ENCODE measurements around the gene KRTAP4-2. TPM values are rescaled to one million over a fixed set of nuclear protein-coding genes. Genes with fewer than 3 reads are reported as not detected.
"Not testable (repeated sequence)": the region's sequence is repeated elsewhere in the genome, so short reads cannot be mapped to it uniquely, and the experiment has no call there.

The KRTAP4-2 gene
- total RNA-seq, 5 donors from 2014 or later (not counting 1 experiment from before 2014, with no cell fraction given) = not detected

DNA sequence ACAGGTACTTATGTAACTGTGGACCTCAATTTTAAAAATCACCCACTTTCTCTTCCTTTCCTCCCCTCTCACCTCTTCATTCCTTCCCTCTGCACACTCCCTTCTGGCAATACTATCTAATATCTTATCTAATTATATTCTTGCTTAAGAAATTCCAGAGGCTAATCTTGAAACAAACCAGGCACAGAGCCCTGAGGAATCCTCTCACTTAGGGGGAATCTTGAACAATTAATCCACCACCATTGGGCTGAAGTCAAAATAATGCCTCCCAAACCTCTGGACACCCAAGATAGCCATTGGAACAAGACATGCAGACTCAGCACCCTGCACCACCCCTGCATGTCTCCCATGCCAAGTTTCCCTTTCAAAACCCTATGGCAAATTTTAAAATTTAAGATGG, 36.7 kb downstream of the KRTAP4-2 start:
- Mint-ChIP-seq H3K4me1 (no peaks in the 10 kb centered on the region), H3K27ac (no peak overlapping the region), H3K9me3 (peaks cover 27 to 34% (median 28%) of the 10 kb centered on the region in 3 donors), H3K36me3 (peaks cover 12% of the 10 kb centered on the region), H3K4me3 (no peak overlapping the region), H3K27me3 (peaks cover 0 to 3% of the 10 kb centered on the region in 2 donors)
- ChIA-PET POLR2A (no interaction called here), CTCF (interaction anchor here in 1 of 2 donors (0.6 kb wide), 1 partner anchor 608 kb away, joined by 4 read pairs; no protein-coding TSS in a partner anchor)
- peaks cover 0 to 4% of the 10 kb centered on the region in 2 experiments for H3K27me3 ChIP-seq (replicated peaks in 1 of 2; ENCODE audit: control insufficient read depth in 2 of 2, extremely low read depth in 1 of 2, insufficient read depth in 2 of 2, low read length in 1 of 2)
- ATAC-seq (replicated peaks in 1 of 4) (no peak), DNase-seq (no peak)
- H3K36me3 ChIP-seq (ENCODE audit: control insufficient read depth in 2 of 2, extremely low read depth in 1 of 2, insufficient read depth in 1 of 2, low read length in 1 of 2) = no peaks in the 10 kb centered on the region
- no peaks in the 10 kb centered on the region for H3K9me3 ChIP-seq
- H3K27ac ChIP-seq (ENCODE audit: low read length) = no peak overlapping the region
- H3K4me1 ChIP-seq (ENCODE audit: control insufficient read depth in 1 of 2, extremely low read depth in 1 of 2, insufficient read depth in 2 of 2, low read length in 2 of 2) = no peaks in the 10 kb centered on the region
- H3K4me3 ChIP-seq (ENCODE audit: control insufficient read depth in 1 of 2, extremely low read depth in 1 of 2, low read length in 1 of 2) = no peak overlapping the region

- CTCF ChIA-PET = no interaction called here
Measured at GRCh38 chr17:41140360-41141131, 37.5 kb downstream of the KRTAP4-2 start, which contains the start of gene KRTAP4-6. Gene KRTAP4-6, minus strand, starts transcription at chr17:41140544. Its CDS starts 57 bp downstream, at chr17:41140487.

DNA sequence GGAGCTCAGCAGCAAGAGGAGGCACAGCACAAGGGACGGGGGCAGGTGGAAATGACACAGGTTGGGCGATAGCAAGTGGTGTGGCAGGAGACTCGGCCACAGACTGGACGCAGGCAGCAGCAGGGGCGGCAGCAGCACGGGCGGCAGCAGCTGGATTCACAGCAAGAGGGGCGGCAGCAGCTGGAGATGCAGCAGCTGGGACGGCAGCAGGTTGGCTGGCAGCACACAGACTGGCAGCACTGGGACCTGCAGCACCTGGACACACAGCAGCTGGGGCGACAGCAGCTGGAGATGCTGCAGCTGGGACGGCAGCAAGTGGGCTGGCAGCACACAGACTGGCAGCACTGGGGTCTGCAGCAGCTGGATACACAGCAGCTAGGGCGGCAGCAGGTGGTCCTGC, 38.2 kb downstream of the KRTAP4-2 start:
- peak overlapping the region in 1 of 2 donors; percentile 3 for H3K4me3 ChIP-seq (ENCODE audit: control insufficient read depth in 1 of 2, extremely low read depth in 1 of 2, low read length in 1 of 2)
- Mint-ChIP-seq H3K9me3 (peaks cover 27 to 34% (median 28%) of the 10 kb centered on the region in 3 donors), H3K36me3 (peaks cover 12% of the 10 kb centered on the region)
- H3K4me3 Mint-ChIP-seq; H3K27ac ChIP-seq (ENCODE audit: low read length); POLR2A ChIA-PET; H3K9me3 ChIP-seq; H3K27me3 Mint-ChIP-seq; DNase-seq; CTCF ChIA-PET; H3K4me1 ChIP-seq (ENCODE audit: control insufficient read depth in 1 of 2, extremely low read depth in 1 of 2, insufficient read depth in 2 of 2, low read length in 2 of 2); H3K36me3 ChIP-seq (ENCODE audit: control insufficient read depth in 2 of 2, extremely low read depth in 1 of 2, insufficient read depth in 1 of 2, low read length in 1 of 2); H3K27me3 ChIP-seq (replicated peaks in 1 of 2; ENCODE audit: control insufficient read depth in 2 of 2, extremely low read depth in 1 of 2, insufficient read depth in 2 of 2, low read length in 1 of 2); H3K27ac Mint-ChIP-seq; ATAC-seq (replicated peaks in 1 of 4); H3K4me1 Mint-ChIP-seq: not testable (repeated sequence)
- WGBS (ENCODE audit: insufficient coverage) = 87% methylated on average over 12 of the region's 12 CpGs

More at GRCh38 chr17:41140360-41141131, 37.5 kb downstream of the KRTAP4-2 start, which contains the start of gene KRTAP4-6:
- no peaks in the 10 kb centered on the region for H3K9me3 ChIP-seq
- H3K36me3 Mint-ChIP-seq = peaks cover 12% of the 10 kb centered on the region
- H3K27me3 Mint-ChIP-seq = peaks cover 0 to 3% of the 10 kb centered on the region in 2 donors
- no peak within 1 kb of the TSS for H3K27ac Mint-ChIP-seq
- H3K9me3 Mint-ChIP-seq = peaks cover 27 to 34% (median 28%) of the 10 kb centered on the region in 3 donors
- WGBS (ENCODE audit: insufficient coverage) = 74% methylated on average over 2 of the region's 6 CpGs
- no peaks in the 10 kb centered on the region for H3K4me1 ChIP-seq (ENCODE audit: control insufficient read depth in 1 of 2, extremely low read depth in 1 of 2, insufficient read depth in 2 of 2, low read length in 2 of 2)
- no peaks in the 10 kb centered on the region for H3K4me1 Mint-ChIP-seq
- ATAC-seq (replicated peaks in 1 of 4) (no peak), DNase-seq (no peak)
- H3K4me3 ChIP-seq (ENCODE audit: control insufficient read depth in 1 of 2, extremely low read depth in 1 of 2, low read length in 1 of 2) = peak within 1 kb of the TSS in 1 of 2 donors; percentile 3
- H3K36me3 ChIP-seq (ENCODE audit: control insufficient read depth in 2 of 2, extremely low read depth in 1 of 2, insufficient read depth in 1 of 2, low read length in 1 of 2) = no peaks in the 10 kb centered on the region
- H3K4me3 Mint-ChIP-seq = no peak within 1 kb of the TSS
- H3K27me3 ChIP-seq (replicated peaks in 1 of 2; ENCODE audit: control insufficient read depth in 2 of 2, extremely low read depth in 1 of 2, insufficient read depth in 2 of 2, low read length in 1 of 2) = peaks cover 0 to 4% of the 10 kb centered on the region in 2 experiments
- POLR2A ChIA-PET = no interaction called here
- H3K27ac ChIP-seq (ENCODE audit: low read length) = no peak within 1 kb of the TSS

DNA sequence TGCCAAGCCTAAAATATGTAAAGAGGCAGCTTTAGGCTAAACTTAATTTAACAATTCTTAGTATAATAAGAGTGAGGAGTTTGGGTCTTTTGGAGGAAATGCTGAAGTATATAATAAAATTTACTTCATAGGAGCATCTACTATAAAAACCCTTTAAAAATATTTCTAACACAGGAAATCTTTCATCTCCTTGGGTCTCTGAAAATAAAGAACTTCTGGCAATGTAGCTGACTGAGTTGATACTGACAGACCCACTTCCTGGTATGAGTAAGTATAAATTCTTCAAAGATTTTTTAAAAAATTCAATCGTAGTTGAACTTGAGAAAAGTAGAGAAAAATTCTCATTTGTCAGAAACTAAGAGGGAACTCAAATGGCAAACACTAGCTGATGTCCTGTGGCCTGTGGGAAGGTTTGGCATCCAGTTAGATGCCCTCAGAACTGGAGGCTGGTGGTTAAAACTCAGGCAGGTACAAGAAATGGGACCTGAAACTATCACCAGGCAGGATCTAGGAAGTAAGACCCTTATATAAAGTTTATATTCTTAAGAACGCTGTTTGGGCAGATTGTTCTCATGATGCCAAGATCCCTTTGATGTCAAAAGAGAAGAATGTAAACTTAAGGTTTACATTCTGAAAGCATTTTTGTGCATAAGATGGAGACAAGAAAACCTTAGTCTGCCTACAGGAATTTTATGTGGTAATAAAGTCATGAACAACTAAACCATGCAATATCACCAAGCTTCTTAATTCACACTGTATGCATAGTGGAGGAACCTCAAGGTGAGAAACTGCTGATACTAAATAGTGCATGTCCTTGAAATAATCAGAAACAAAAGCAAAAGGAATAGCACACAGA, 43.9 kb downstream of the KRTAP4-2 start:
- no peaks in the 10 kb centered on the region for H3K27me3 Mint-ChIP-seq
- peak in 1 of 35 experiments; percentile 21 for DNase-seq
- no CpG with 5 or more reads among the region's 2 CpGs for WGBS (ENCODE audit: insufficient coverage)
- peak overlapping the region in 1 of 3 donors; percentile 45 for H3K4me3 Mint-ChIP-seq
- Histone ChIP-seq H3K27me3 (replicated peaks in 1 of 2; ENCODE audit: control insufficient read depth in 2 of 2, extremely low read depth in 1 of 2, insufficient read depth in 2 of 2, low read length in 1 of 2) (no peaks in the 10 kb centered on the region), H3K4me3 (ENCODE audit: control insufficient read depth in 1 of 2, extremely low read depth in 1 of 2, low read length in 1 of 2) (no peak overlapping the region), H3K36me3 (ENCODE audit: control insufficient read depth in 2 of 2, extremely low read depth in 1 of 2, insufficient read depth in 1 of 2, low read length in 1 of 2) (no peaks in the 10 kb centered on the region), H3K4me1 (ENCODE audit: control insufficient read depth in 1 of 2, extremely low read depth in 1 of 2, insufficient read depth in 2 of 2, low read length in 2 of 2) (peaks cover 5 to 14% of the 10 kb centered on the region in 2 experiments), H3K9me3 (no peaks in the 10 kb centered on the region), H3K27ac (ENCODE audit: low read length) (peak overlapping the region; percentile 40)
- peaks cover 4 to 6% (median 5%) of the 10 kb centered on the region in 3 donors for H3K9me3 Mint-ChIP-seq
- H3K4me1 Mint-ChIP-seq = peaks cover 3 to 46% (median 25%) of the 10 kb centered on the region in 3 donors
- CTCF ChIA-PET = interaction anchor here in 1 of 2 donors (1.0 kb wide), 1 partner anchor 10 kb away, joined by 3 read pairs; the partner anchor contains the start of gene KRTAP4-12
- ATAC-seq (replicated peaks in 1 of 4) = peak in 2 of 4 experiments; percentile 58 to 79
- H3K27ac Mint-ChIP-seq = peak overlapping the region; percentile 54 to 69
- POLR2A ChIA-PET = interaction anchor here in 1 of 2 donors (1.0 kb wide), 1 partner anchor 554 kb away, joined by 3 read pairs; no protein-coding TSS in a partner anchor
- peaks cover 3% of the 10 kb centered on the region for H3K36me3 Mint-ChIP-seq

DNA sequence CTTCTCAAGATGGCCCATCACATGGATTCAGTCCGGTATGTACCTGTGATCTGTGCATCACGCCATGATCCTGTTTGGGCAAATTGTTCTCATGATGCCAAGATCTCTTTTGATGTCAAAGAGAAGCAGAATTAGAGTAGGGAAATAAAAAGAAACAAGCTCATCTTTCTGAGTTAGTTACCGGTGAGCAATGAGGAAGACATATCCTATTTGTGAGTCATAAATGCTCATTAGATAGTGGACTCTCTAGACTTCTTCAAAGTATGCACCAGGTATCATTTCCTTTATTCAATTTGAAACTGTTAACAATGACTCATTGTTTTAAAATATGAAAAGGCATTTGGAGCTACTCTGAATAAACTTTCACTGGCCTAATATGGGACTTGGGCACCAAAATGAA, 46.0 kb downstream of the KRTAP4-2 start:
- peaks cover 0 to 2% (median 1%) of the 10 kb centered on the region in 3 donors for H3K9me3 Mint-ChIP-seq
- peaks cover 5 to 14% of the 10 kb centered on the region in 2 experiments for H3K4me1 ChIP-seq (ENCODE audit: control insufficient read depth in 1 of 2, extremely low read depth in 1 of 2, insufficient read depth in 2 of 2, low read length in 2 of 2)
- ChIA-PET POLR2A (interaction anchor here in 1 of 2 donors (0.6 kb wide), 1 partner anchor 9 kb away, joined by 3 read pairs; no protein-coding TSS in a partner anchor), CTCF (no interaction called here)
- no peaks in the 10 kb centered on the region for H3K36me3 Mint-ChIP-seq
- no peak for DNase-seq
- H3K36me3 ChIP-seq (ENCODE audit: control insufficient read depth in 2 of 2, extremely low read depth in 1 of 2, insufficient read depth in 1 of 2, low read length in 1 of 2) = no peaks in the 10 kb centered on the region
- no peak overlapping the region for H3K27ac ChIP-seq (ENCODE audit: low read length)
- H3K4me1 Mint-ChIP-seq = peaks cover 3 to 50% (median 34%) of the 10 kb centered on the region in 3 donors
- H3K27me3 ChIP-seq (replicated peaks in 1 of 2; ENCODE audit: control insufficient read depth in 2 of 2, extremely low read depth in 1 of 2, insufficient read depth in 2 of 2, low read length in 1 of 2) = no peaks in the 10 kb centered on the region
- ATAC-seq (replicated peaks in 1 of 4) = no peak
- H3K27me3 Mint-ChIP-seq = no peaks in the 10 kb centered on the region
- no peak overlapping the region for H3K4me3 Mint-ChIP-seq
- WGBS (ENCODE audit: insufficient coverage) = no CpG with 5 or more reads among the region's 3 CpGs
- H3K4me3 ChIP-seq (ENCODE audit: control insufficient read depth in 1 of 2, extremely low read depth in 1 of 2, low read length in 1 of 2) = no peak overlapping the region
- H3K27ac Mint-ChIP-seq = no peak overlapping the region
- no peaks in the 10 kb centered on the region for H3K9me3 ChIP-seq
